VCaP (cell line): ENCODE data around the gene PKP1.
A peak's percentile ranks its signal among the peaks of the same experiment; 100 is the strongest.

Experiments
- H3K27ac ChIP-seq: fragments of 450-650 bp; 2 replicates; pipeline ENCODE4 v1.5.1; 2017
- CTCF ChIP-seq: fragments of 450-650 bp; conservative IDR thresholded peaks from 2 replicates; pipeline ENCODE4 v1.5.1; 2017; ENCODE audit warnings: mild to moderate bottlenecking, moderate library complexity

PKP1 gene

GRCh38 chr1:201300641-201301040 is 17.3 kb downstream of the PKP1 start:
- H3K27ac ChIP-seq = no peak overlapping the region
- TF ChIP-seq CTCF = no peak

GRCh38 chr1:201302163-201303152 is 19.2 kb downstream of the PKP1 start:
- no peak for TF ChIP-seq CTCF
- H3K27ac ChIP-seq = no peak overlapping the region

- no peak for TF ChIP-seq CTCF
- H3K27ac ChIP-seq = no peak overlapping the region
Observed at GRCh38 chr1:201304126-201304525, 20.8 kb downstream of the PKP1 start.

GRCh38 chr1:201305815-201306214 is 22.5 kb downstream of the PKP1 start:
- peak overlapping the region; percentile 15; the same call in 1 of the 2 replicates for H3K27ac ChIP-seq
- no peak for TF ChIP-seq CTCF

- no peak for TF ChIP-seq CTCF
- peak overlapping the region; percentile 80 for H3K27ac ChIP-seq
Observed at GRCh38 chr1:201307231-201307630, 23.9 kb downstream of the PKP1 start.

GRCh38 chr1:201307760-201308499 is 24.6 kb downstream of the PKP1 start:
- no peak for TF ChIP-seq CTCF
- H3K27ac ChIP-seq = peak overlapping the region; percentile 80

GRCh38 chr1:201309416-201309815 is 26.1 kb downstream of the PKP1 start:
- TF ChIP-seq CTCF = peak; percentile 75
- H3K27ac ChIP-seq = peak overlapping the region; percentile 80
